Endothelial cell of umbilical vein (primary cell): Measurements from ENCODE around the gene MT1H.

Experiments
- EZH2 ChIP-seq: IDR thresholded peaks from 2 replicates; pipeline ENCODE4 v1.6.1; 2012; ENCODE audit warnings: borderline replicate concordance, low read depth, mild to moderate bottlenecking, moderate library complexity, low read length, inconsistent platforms; ENCODE audit not compliant: severe bottlenecking
- POLR2A ChIP-seq: IDR thresholded peaks from 2 replicates; pipeline ENCODE4 v1.6.1; 2012; ENCODE audit warnings: low read depth, mild to moderate bottlenecking, control low read depth, low read length
- POLR2AphosphoS5 ChIP-seq: IDR thresholded peaks from 2 replicates; pipeline ENCODE4 v1.6.1; 2012; ENCODE audit warnings: low read depth, mild to moderate bottlenecking, control low read depth, low read length, moderate library complexity; ENCODE audit not compliant: insufficient read depth
- TF ChIP-seq, protein P1 (sequence below), 2 donors: IDR thresholded peaks; 1 replicate in 1 of 2; 2 replicates in 1 of 2; pipeline ENCODE4 v1.5.1; 2011; ENCODE audit warnings: low read length in 2 of 2, mild to moderate bottlenecking in 2 of 2, moderate library complexity in 2 of 2, control low read depth in 1 of 2, inconsistent platforms in 1 of 2, low read depth in 1 of 2; ENCODE audit not compliant: insufficient read depth in 1 of 2; ENCODE audit errors: extremely low read depth in 1 of 2
- TF ChIP-seq, protein P2 (sequence below): IDR thresholded peaks from 2 replicates; pipeline ENCODE4 v1.6.1; 2011; ENCODE audit not compliant: insufficient read depth, insufficient read length

DNA sequence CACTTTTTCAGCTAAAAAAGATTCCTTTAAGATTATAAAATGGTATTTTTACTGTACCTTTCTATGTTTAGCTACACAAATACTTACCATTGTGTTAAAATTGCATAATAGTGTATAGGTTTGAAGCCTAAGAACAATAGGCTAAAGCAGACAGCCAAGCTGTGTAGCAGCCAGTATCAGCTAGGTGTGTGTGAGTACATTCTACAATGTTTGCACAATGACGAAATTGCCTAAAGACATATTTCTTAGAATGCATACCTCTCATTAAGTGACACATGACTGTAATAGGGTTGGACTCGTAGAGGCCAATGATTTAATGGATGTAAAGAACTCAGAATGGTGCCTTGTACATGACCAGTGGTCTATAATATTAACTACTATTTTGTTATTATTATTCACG lies 19.8 kb upstream of the MT1H start:
- TF ChIP-seq, protein P1, sequence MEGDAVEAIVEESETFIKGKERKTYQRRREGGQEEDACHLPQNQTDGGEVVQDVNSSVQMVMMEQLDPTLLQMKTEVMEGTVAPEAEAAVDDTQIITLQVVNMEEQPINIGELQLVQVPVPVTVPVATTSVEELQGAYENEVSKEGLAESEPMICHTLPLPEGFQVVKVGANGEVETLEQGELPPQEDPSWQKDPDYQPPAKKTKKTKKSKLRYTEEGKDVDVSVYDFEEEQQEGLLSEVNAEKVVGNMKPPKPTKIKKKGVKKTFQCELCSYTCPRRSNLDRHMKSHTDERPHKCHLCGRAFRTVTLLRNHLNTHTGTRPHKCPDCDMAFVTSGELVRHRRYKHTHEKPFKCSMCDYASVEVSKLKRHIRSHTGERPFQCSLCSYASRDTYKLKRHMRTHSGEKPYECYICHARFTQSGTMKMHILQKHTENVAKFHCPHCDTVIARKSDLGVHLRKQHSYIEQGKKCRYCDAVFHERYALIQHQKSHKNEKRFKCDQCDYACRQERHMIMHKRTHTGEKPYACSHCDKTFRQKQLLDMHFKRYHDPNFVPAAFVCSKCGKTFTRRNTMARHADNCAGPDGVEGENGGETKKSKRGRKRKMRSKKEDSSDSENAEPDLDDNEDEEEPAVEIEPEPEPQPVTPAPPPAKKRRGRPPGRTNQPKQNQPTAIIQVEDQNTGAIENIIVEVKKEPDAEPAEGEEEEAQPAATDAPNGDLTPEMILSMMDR (IDR thresholded peaks at IDR 0.05; ENCODE audit: extremely low read depth in 1 of 2, insufficient read depth in 1 of 2, low read depth in 1 of 2, low read length in 2 of 2) = no peak
- no peak for TF ChIP-seq POLR2A
- TF ChIP-seq, protein P2, sequence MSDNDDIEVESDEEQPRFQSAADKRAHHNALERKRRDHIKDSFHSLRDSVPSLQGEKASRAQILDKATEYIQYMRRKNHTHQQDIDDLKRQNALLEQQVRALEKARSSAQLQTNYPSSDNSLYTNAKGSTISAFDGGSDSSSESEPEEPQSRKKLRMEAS = no peak
- no peak for TF ChIP-seq EZH2
- no peak for TF ChIP-seq POLR2AphosphoS5
